Fibroblast of pulmonary artery (primary cell): ENCODE data around the gene GRIN3B.

Experiments
- DNase-seq: peaks from one replicate; pipeline ENCODE4 v3.0.0-alpha.2; 2010; ENCODE audit warnings: low read depth
- H3K4me3 ChIP-seq: replicated peaks from 2 replicates; pipeline ENCODE4 v1.5.1; 2011; ENCODE audit warnings: low read depth, mild to moderate bottlenecking, control low read depth, low read length, moderate library complexity
- TF ChIP-seq, protein P1 (sequence below): IDR thresholded peaks from 2 replicates; pipeline ENCODE4 v1.5.1; 2011; ENCODE audit warnings: mild to moderate bottlenecking, control low read depth, low read length, inconsistent platforms; ENCODE audit errors: missing control alignments

The GRIN3B gene

DNA sequence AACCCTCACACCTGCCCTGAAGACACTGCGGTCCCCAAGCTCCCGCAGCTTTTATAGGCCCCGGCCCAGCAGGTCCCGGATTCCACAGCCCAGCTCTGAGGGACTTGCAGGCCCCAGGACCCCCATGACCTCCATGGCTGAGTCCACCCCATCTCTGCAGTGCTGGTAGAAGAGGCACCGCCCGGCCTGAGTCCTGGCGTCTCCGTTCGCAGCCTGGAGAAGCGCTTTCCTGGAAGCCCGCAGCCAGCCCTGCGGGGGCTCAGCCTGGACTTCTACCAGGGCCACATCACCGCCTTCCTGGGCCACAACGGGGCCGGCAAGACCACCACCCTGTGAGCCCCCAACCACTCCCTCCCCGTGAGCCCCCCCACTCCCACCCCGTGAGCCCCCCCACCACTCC, 48.9 kb downstream of the GRIN3B start:
- no peak for DNase-seq
- H3K4me3 ChIP-seq = no peak overlapping the region
- TF ChIP-seq, protein P1, sequence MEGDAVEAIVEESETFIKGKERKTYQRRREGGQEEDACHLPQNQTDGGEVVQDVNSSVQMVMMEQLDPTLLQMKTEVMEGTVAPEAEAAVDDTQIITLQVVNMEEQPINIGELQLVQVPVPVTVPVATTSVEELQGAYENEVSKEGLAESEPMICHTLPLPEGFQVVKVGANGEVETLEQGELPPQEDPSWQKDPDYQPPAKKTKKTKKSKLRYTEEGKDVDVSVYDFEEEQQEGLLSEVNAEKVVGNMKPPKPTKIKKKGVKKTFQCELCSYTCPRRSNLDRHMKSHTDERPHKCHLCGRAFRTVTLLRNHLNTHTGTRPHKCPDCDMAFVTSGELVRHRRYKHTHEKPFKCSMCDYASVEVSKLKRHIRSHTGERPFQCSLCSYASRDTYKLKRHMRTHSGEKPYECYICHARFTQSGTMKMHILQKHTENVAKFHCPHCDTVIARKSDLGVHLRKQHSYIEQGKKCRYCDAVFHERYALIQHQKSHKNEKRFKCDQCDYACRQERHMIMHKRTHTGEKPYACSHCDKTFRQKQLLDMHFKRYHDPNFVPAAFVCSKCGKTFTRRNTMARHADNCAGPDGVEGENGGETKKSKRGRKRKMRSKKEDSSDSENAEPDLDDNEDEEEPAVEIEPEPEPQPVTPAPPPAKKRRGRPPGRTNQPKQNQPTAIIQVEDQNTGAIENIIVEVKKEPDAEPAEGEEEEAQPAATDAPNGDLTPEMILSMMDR = no peak

DNA sequence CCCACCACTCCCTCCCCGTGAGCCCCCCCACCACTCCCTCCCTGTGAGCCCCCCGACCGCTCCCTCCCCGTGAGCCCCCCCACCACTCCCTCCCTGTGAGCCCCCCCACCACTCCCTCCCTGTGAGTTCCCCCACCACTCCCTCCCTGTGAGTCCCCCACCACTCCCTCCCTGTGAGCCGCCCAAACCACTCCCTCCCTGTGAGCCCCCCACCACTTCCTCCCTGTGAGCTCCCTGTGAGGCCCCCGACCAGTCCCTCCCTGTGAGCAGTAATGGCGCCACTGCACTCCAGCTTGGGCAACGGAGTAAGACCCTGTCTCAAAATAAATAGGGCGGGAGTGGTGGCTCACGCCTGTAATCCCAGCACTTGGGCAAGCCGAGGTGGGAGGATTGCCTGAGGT, 49.6 kb downstream of the GRIN3B start:
- H3K4me3 ChIP-seq = no peak overlapping the region
- DNase-seq = no peak
- TF ChIP-seq, protein P1 = no peak

DNA sequence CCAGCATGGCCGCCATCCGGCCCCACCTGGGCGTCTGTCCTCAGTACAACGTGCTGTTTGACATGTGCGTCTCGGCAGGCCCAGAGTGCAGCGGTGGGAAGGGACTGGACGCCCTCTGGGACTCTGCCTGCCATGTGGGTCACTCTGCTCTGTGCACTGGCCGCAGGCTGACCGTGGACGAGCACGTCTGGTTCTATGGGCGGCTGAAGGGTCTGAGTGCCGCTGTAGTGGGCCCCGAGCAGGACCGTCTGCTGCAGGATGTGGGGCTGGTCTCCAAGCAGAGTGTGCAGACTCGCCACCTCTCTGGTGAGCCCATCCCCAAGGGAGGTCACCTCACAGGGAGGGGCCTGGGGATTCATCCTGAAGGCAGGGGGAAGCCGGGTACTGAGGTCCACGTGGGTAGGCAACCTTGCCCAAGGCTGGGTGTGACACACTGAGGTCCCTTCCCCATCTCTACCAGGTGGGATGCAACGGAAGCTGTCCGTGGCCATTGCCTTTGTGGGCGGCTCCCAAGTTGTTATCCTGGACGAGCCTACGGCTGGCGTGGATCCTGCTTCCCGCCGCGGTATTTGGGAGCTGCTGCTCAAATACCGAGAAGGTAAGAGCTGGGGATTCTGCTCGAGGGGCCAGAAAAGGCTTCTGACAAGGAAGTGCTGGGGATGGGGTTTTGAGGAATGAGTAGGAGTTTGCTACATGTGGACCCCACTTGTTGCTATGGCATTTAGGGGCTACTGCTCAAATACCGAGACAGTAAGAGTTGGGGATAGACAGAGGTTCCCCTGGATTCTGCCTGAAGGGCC, 51.0 kb downstream of the GRIN3B start:
- H3K4me3 ChIP-seq = no peak overlapping the region
- TF ChIP-seq, protein P1 = no peak
- DNase-seq = no peak

DNA sequence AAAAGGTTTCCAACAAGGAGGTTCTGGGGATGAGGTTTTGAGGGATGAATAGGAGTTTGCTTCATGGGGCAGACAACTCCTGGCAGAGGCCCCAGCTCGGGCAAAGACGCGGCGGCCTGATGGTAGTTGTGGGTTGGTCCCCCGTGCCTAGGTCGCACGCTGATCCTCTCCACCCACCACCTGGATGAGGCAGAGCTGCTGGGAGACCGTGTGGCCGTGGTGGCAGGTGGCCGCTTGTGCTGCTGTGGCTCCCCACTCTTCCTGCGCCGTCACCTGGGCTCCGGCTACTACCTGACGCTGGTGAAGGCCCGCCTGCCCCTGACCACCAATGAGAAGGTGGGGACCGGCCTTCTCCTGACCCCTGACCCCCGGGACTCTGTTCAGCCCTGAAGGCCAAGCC, 51.6 kb downstream of the GRIN3B start:
- no peak overlapping the region for H3K4me3 ChIP-seq
- TF ChIP-seq, protein P1 = no peak
- DNase-seq = no peak

DNA sequence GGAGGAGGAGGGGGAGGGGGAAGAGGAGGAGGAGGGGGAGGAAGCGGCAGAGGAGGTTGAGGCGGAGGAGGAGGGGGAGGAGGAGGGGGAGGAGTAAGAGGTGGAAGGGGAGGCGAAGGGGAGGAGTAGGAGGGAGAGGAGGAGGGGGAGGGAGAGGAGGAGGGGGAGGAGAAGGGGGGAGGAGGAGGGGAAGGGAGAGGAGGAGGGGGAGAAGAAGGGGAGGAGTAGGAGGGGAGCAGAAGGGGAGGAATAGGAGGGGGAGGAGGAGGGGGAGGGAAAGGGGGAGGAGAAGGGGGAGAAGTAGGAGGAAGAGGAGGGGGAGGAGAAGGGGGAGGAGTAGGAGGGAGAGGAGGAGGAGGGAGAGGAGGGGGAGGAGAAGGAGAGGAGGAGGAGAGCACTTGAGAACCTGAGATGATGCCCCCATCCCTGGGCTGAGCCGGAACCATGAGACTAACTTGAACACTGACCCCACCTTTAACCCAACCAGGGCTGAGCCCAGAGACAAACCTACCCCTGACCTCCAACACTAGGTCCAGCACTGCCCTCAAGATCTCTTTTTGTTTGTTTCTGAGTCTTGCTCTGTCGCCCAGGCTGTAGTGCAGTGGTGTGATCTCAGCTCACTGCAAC, 52.2 kb downstream of the GRIN3B start:
- DNase-seq = no peak
- TF ChIP-seq, protein P1 = no peak
- H3K4me3 ChIP-seq = no peak overlapping the region

DNA sequence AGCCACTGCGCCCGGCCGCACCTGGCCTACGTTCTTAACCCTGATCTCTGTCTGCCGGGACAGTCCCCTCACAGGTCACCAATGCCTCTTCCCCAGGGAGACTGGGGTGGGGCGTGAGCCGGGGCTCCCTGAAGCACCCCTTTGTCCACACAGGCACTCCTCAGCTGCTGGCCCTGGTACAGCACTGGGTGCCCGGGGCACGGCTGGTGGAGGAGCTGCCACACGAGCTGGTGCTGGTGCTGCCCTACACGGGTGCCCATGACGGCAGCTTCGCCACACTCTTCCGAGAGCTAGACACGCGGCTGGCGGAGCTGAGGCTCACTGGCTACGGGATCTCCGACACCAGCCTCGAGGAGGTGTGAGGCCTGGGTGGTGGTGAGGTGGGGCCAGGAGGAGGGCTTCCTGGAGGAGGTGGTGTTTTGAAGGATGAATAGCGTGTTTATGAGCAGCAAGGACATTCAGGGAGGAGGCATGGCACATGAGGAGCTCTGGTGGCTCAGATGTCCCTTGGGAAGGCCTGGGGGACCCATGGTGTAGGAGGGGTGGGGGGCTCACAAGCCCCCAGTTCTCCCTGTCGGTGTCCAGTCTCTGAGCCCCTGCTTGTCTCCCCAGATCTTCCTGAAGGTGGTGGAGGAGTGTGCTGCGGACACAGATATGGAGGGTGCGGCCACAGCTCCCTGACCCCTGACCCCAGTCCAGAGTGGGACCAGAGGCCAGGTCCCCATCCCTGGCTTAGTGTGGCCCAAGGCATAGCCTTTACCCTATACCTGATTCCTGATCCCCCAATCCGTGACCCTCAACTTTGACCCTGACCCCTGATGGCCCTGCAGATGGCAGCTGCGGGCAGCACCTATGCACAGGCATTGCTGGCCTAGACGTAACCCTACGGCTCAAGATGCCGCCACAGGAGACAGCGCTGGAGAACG, 53.2 kb downstream of the GRIN3B start:
- TF ChIP-seq, protein P1 = no peak
- DNase-seq = no peak
- no peak overlapping the region for H3K4me3 ChIP-seq
